Fibroblast of mammary gland (primary cell): ENCODE measurements around the gene RPL27A.

Experiments used
- DNase-seq: peaks from one replicate; pipeline ENCODE4 v3.0.0-alpha.2; 2010; ENCODE audit warnings: low read depth
- H3K4me3 ChIP-seq: 2 replicates; pipeline ENCODE4 v1.5.1; 2011; ENCODE audit warnings: low read depth, mild to moderate bottlenecking, low read length, moderate library complexity; ENCODE audit not compliant: control insufficient read depth
- CTCF ChIP-seq: conservative IDR thresholded peaks from 2 replicates; pipeline ENCODE4 v1.5.1; 2011; ENCODE audit warnings: low read depth, low read length, inconsistent platforms; ENCODE audit not compliant: control insufficient read depth, insufficient read depth

RPL27A gene

GRCh38 chr11:8712506-8712905, 29.9 kb downstream of the RPL27A start:
- no peak for TF ChIP-seq CTCF
- H3K4me3 ChIP-seq, result no peak overlapping the region
- DNase-seq, result no peak

GRCh38 chr11:8713760-8714454, 31.3 kb downstream of the RPL27A start:
- no peak overlapping the region for H3K4me3 ChIP-seq
- no peak for TF ChIP-seq CTCF
- no peak for DNase-seq

- TF ChIP-seq CTCF, result no peak
- no peak for DNase-seq
- H3K4me3 ChIP-seq, result no peak overlapping the region
These were observed 32.1 kb downstream of the RPL27A start for GRCh38 chr11:8714622-8715225.

GRCh38 chr11:8715501-8715900, 32.9 kb downstream of the RPL27A start:
- TF ChIP-seq CTCF, result no peak
- no peak overlapping the region for H3K4me3 ChIP-seq
- no peak for DNase-seq

- no peak for TF ChIP-seq CTCF
- H3K4me3 ChIP-seq, result no peak overlapping the region
- DNase-seq, result no peak
These were observed 34.9 kb downstream of the RPL27A start for GRCh38 chr11:8717544-8717875.

DNA sequence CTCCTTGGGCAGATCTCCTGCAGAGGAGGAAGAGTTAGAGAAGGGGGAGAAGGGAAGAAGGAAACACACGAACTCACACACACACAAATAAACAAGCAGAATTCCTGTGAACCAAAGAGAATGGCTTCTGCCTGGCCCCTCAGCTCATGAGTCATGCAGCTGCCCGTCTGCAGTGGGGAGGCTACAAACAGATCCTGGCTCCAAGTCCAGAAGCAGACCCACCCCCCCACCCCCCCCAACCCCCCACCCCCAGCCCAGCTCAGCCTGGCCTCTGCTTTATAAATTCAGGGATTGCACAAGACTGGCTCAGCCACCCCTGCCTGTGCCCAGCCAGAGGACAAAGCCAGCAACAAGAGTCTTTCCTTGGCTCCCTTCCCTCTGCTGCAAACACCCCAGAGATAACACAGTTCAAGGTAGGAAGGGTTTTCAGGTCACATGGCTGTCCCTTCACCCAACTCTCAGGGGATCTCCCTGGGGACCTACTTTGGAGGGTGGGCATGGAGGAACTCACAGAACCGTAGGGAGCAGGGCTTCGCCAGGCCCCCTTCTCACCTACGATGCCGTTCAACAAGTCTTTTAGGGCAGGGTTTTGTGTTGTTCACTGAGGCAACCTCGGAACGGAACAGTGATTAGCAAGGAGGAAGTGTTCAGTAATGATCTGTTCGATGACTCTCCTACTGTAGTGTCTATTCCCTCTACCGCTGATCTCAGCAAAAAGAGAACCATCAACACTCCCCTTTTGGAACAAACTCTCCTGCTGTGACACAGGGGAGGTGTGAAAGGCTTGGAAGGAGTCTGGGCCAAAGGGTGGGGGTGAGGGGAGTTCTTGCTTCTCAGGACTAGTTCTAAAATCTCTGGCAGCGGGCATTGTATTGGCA, 35.5 kb downstream of the RPL27A start:
- no peak for TF ChIP-seq CTCF
- H3K4me3 ChIP-seq, result peak overlapping the region; percentile 3
- DNase-seq, result peak; percentile 88
